Liver (tissue), 9 donors: ENCODE measurements around the gene WDR59. TPM values are rescaled to one million over a fixed set of nuclear protein-coding genes. Genes with fewer than 3 reads are reported as not detected.

ENCODE experiments used
- DNase-seq: peaks from one replicate; pipeline ENCODE4 v3.0.0-alpha.2; 2017; ENCODE audit warnings: low spot score
- H3K27ac ChIP-seq, 2 donors: one replicate each; pipeline ENCODE4 v1.7.0; 2013; ENCODE audit warnings: inconsistent platforms in 2 of 2, low read length in 2 of 2, control low read depth in 1 of 2, low read depth in 1 of 2, mild to moderate bottlenecking in 1 of 2
- H3K27me3 ChIP-seq, 4 donors: one replicate each; pipeline versions ENCODE4 v1.6.1 to v1.7.0; 2013; ENCODE audit warnings: low read length in 3 of 4, inconsistent platforms in 1 of 4, mild to moderate bottlenecking in 1 of 4, moderate library complexity in 1 of 4; ENCODE audit not compliant: control insufficient read depth in 4 of 4, insufficient read depth in 4 of 4
- H3K36me3 ChIP-seq, 4 donors: one replicate each; pipeline versions ENCODE4 v1.6.1 to v1.7.0; 2013; ENCODE audit warnings: low read length in 3 of 4, mild to moderate bottlenecking in 3 of 4, low read depth in 1 of 4, moderate library complexity in 1 of 4; ENCODE audit not compliant: control insufficient read depth in 4 of 4, insufficient read depth in 3 of 4
- H3K4me1 ChIP-seq, 4 donors: one replicate each; pipeline versions ENCODE4 v1.6.1 to v1.7.0; 2013; ENCODE audit warnings: low read length in 3 of 4, mild to moderate bottlenecking in 3 of 4, moderate library complexity in 1 of 4; ENCODE audit not compliant: control insufficient read depth in 4 of 4, insufficient read depth in 4 of 4
- H3K4me3 ChIP-seq, 3 donors: one replicate each; pipeline versions ENCODE4 v1.6.1 to v1.7.0; 2013; ENCODE audit warnings: low read length in 3 of 3, control low read depth in 1 of 3, low read depth in 1 of 3, mild to moderate bottlenecking in 1 of 3
- H3K9ac ChIP-seq, 2 donors: one replicate each; pipeline ENCODE4 v1.7.0; 2013; ENCODE audit warnings: low read length in 2 of 2, mild to moderate bottlenecking in 2 of 2, moderate library complexity in 2 of 2, control low read depth in 1 of 2, low read depth in 1 of 2
- H3K9me3 ChIP-seq, 4 donors: one replicate each; pipeline versions ENCODE4 v1.6.1 to v1.7.0; 2013; ENCODE audit warnings: low read length in 3 of 4; ENCODE audit not compliant: control insufficient read depth in 4 of 4
- CTCF ChIP-seq: fragments of 150-350 bp; IDR thresholded peaks from 2 replicates; pipeline ENCODE4 v1.5.1; 2017; ENCODE audit warnings: improper control_type of control experiment, low read depth, low read length; ENCODE audit not compliant: missing input control
- EGR1 ChIP-seq, 2 donors: IDR thresholded peaks; 2 replicates each; pipeline ENCODE4 v1.6.1; 2016 to 2018; ENCODE audit warnings: antibody characterized with exemption in 2 of 2, low read depth in 2 of 2
- FOXA1 ChIP-seq: IDR thresholded peaks from 2 replicates; pipeline ENCODE4 v1.6.1; 2016; ENCODE audit warnings: antibody characterized with exemption
- FOXA2 ChIP-seq: IDR thresholded peaks from 2 replicates; pipeline ENCODE4 v1.6.1; 2016; ENCODE audit warnings: antibody characterized with exemption
- GABPA ChIP-seq, 2 donors: IDR thresholded peaks in 1 of 2; conservative IDR thresholded peaks in 1 of 2; 2 replicates each; pipeline ENCODE4 v1.6.1; 2016; ENCODE audit warnings: antibody characterized with exemption in 2 of 2, mild to moderate bottlenecking in 1 of 2, moderate library complexity in 1 of 2
- HNF4A ChIP-seq, 2 donors: conservative IDR thresholded peaks; 2 replicates each; pipeline ENCODE4 v1.6.1; 2016; ENCODE audit warnings: antibody characterized with exemption in 2 of 2, mild to moderate bottlenecking in 2 of 2
- HNF4G ChIP-seq: IDR thresholded peaks from 2 replicates; pipeline ENCODE4 v1.6.1; 2016; ENCODE audit warnings: antibody characterized with exemption
- JUND ChIP-seq, 2 donors: IDR thresholded peaks; 2 replicates each; pipeline ENCODE4 v1.6.1; 2016; ENCODE audit warnings: antibody characterized with exemption in 2 of 2
- NR2F2 ChIP-seq: IDR thresholded peaks from 2 replicates; pipeline ENCODE4 v1.6.1; 2016; ENCODE audit warnings: antibody characterized with exemption
- RAD21 ChIP-seq, 2 donors: IDR thresholded peaks; 2 replicates each; pipeline ENCODE4 v1.6.1; 2016; ENCODE audit warnings: antibody characterized with exemption in 2 of 2, mild to moderate bottlenecking in 2 of 2
- REST ChIP-seq: IDR thresholded peaks from 2 replicates; pipeline ENCODE4 v1.6.1; 2016; ENCODE audit warnings: antibody characterized with exemption, mild to moderate bottlenecking
- RXRA ChIP-seq, 2 donors: IDR thresholded peaks; 2 replicates each; pipeline ENCODE4 v1.6.1; 2017 to 2018; ENCODE audit warnings: antibody characterized with exemption in 2 of 2, mild to moderate bottlenecking in 1 of 2
- SP1 ChIP-seq: IDR thresholded peaks from 2 replicates; pipeline ENCODE4 v1.6.1; 2018; ENCODE audit warnings: antibody characterized with exemption, mild to moderate bottlenecking
- TAF1 ChIP-seq: conservative IDR thresholded peaks from 2 replicates; pipeline ENCODE4 v1.6.1; 2016; ENCODE audit warnings: antibody characterized with exemption, mild to moderate bottlenecking
- YY1 ChIP-seq: IDR thresholded peaks from 2 replicates; pipeline ENCODE4 v1.6.1; 2016; ENCODE audit warnings: antibody characterized with exemption, mild to moderate bottlenecking
- ZBTB33 ChIP-seq: IDR thresholded peaks from 2 replicates; pipeline ENCODE4 v1.6.1; 2016; ENCODE audit warnings: antibody characterized with exemption
- WGBS: extraction: QIAGEN DNeasy Blood & Tissue Kit; methylation state at CpG from one replicate; pipeline ENCODE4 v1.1.7; 2013; 5-methylcytosine and 5-hydroxymethylcytosine counted together
- polyA plus RNA-seq, 2 donors: library from polyadenylated mRNA; stranded (reverse) in 1 of 2; unstranded in 1 of 2; fragments of 200-250 nt in 1 of 2; fragments of >200 nt in 1 of 2; fragmentation: Nextera tagmentation in 1 of 2; extraction: Ambion mirVana in 1 of 2; gene quantifications; one replicate each; pipeline versions ENCODE4 v1.2.1 to v1.2.3, GENCODE V29; 2013 to 2015
- total RNA-seq, 2 donors: library from RNA; depleted of rRNA; stranded (reverse); fragments of >200 nt; gene quantifications; one replicate each; pipeline ENCODE4 v1.2.3, GENCODE V29; 2014
- TF ChIP-seq, protein P1 (sequence below): IDR thresholded peaks from 2 replicates; pipeline ENCODE4 v1.6.1; 2016; ENCODE audit warnings: antibody characterized with exemption
- TF ChIP-seq, protein P2 (sequence below): IDR thresholded peaks from 2 replicates; pipeline ENCODE4 v1.6.1; 2016; ENCODE audit warnings: antibody characterized with exemption
- donor health status: healthy.
- donor health status: healthy.
- donor health status: healthy.
- donor health status: healthy.
- donor health status: healthy.

WDR59 gene
- total and polyA plus RNA-seq, 4 donors = 14.1 to 30.3 (median 23.7) TPM

DNA sequence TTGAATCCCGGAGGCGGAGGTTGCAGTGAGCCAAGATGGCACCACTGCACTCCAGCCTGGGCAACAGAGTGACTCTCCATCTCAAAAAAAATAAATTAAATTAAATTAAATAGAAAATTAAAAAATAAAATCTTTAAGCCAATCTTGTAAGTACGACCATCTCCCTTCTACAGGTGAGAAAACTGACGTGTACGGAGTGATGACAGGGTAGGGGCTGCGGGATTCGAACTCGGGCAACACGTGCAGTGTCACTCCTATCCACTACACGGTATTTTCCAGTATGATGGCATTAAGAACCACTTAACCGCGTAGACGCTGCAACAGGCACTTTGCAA lies 762 bp downstream of the WDR59 start:
- H3K9me3 ChIP-seq = no peaks in the 10 kb centered on the region
- no peaks in the 10 kb centered on the region for H3K27me3 ChIP-seq
- peak overlapping the region; percentile 79 to 83 for H3K27ac ChIP-seq
- DNase-seq = no peak
- no peaks in the 10 kb centered on the region for H3K36me3 ChIP-seq
- TF ChIP-seq GABPA (IDR thresholded peaks at IDR 0.05 in 1 of 2, conservative IDR thresholded peaks at IDR 0.05 in 1 of 2) = no peak
- TF ChIP-seq, protein P1, sequence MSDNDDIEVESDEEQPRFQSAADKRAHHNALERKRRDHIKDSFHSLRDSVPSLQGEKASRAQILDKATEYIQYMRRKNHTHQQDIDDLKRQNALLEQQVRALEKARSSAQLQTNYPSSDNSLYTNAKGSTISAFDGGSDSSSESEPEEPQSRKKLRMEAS = no peak
- TF ChIP-seq CTCF = no peak
- TF ChIP-seq, protein P2, sequence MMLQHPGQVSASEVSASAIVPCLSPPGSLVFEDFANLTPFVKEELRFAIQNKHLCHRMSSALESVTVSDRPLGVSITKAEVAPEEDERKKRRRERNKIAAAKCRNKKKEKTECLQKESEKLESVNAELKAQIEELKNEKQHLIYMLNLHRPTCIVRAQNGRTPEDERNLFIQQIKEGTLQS = no peak
- TF ChIP-seq TAF1 = no peak
- no peak for TF ChIP-seq YY1
- TF ChIP-seq ZBTB33 = no peak
- TF ChIP-seq HNF4A (conservative IDR thresholded peaks at IDR 0.05) = no peak
- TF ChIP-seq FOXA2 = no peak
- no peak for TF ChIP-seq HNF4G
- no peak for TF ChIP-seq RXRA (IDR thresholded peaks at IDR 0.05)
- H3K9ac ChIP-seq = peak overlapping the region; percentile 75 to 76
- 24% methylated on average over 13 of the region's 13 CpGs for WGBS
- H3K4me3 ChIP-seq = peak overlapping the region; percentile 89 to 97 (median 93)
- H3K4me1 ChIP-seq = peaks cover 0 to 18% (median 7%) of the 10 kb centered on the region in 4 donors

- no peak for DNase-seq
- TF ChIP-seq HNF4G (no peak), TAF1 (no peak), RXRA (IDR thresholded peaks at IDR 0.05) (no peak), SP1 (no peak), JUND (IDR thresholded peaks at IDR 0.05) (no peak), NR2F2 (no peak), FOXA1 (no peak), HNF4A (conservative IDR thresholded peaks at IDR 0.05) (no peak), REST (no peak), CTCF (no peak), EGR1 (IDR thresholded peaks at IDR 0.05; ENCODE audit: low read depth in 2 of 2) (no peak), GABPA (IDR thresholded peaks at IDR 0.05 in 1 of 2, conservative IDR thresholded peaks at IDR 0.05 in 1 of 2) (no peak), YY1 (no peak), FOXA2 (no peak), RAD21 (IDR thresholded peaks at IDR 0.05) (no peak), ZBTB33 (no peak)
- TF ChIP-seq, protein P2 = no peak
- TF ChIP-seq, protein P1 = no peak
- Histone ChIP-seq H3K36me3 (no peaks in the 10 kb centered on the region), H3K4me1 (peaks cover 0 to 14% (median 7%) of the 10 kb centered on the region in 4 donors), H3K9me3 (no peaks in the 10 kb centered on the region), H3K9ac (no peak overlapping the region), H3K4me3 (no peak overlapping the region), H3K27ac (no peak overlapping the region), H3K27me3 (no peaks in the 10 kb centered on the region)
- WGBS = 46% methylated on average over 1 of the region's 1 CpG
Measured at GRCh38 chr16:74982256-74982655, 2.7 kb downstream of the WDR59 start.
